ENCODE data around the gene DSE. TPM values are rescaled to one million over a fixed set of nuclear protein-coding genes. Genes with fewer than 3 reads are reported as not detected.
A peak's percentile ranks its signal among the peaks of the same experiment; 100 is the strongest.
"Not testable (repeated sequence)": the region's sequence is repeated elsewhere in the genome, so short reads cannot be mapped to it uniquely, and the experiment has no call there.

DSE gene
- 10 to 100 TPM in 11 of 12 donors, not detected in 1; 29.1 to 41.0 (median 35.4) TPM for polyA plus RNA-seq (ENCODE audit: insufficient read length in 12 of 12)
- long read RNA-seq, donor 1, partial matches to known transcripts, result 20 of 20 reads
- long read RNA-seq, donor 1, other reads (novel, unspliced or antisense), result 0 of 20 reads
- long read RNA-seq, donor 2, full-length matches to known transcripts, result 5 of 5 reads
- long read RNA-seq, donor 2, partial matches to known transcripts, result 0 of 5 reads
- long read RNA-seq, donor 2, other reads (novel, unspliced or antisense), result 0 of 5 reads
- long read RNA-seq, donor 3, full-length matches to known transcripts, result 3 of 8 reads
- long read RNA-seq, donor 3, partial matches to known transcripts, result 5 of 8 reads
- long read RNA-seq, donor 3, other reads (novel, unspliced or antisense), result 0 of 8 reads
- long read RNA-seq, donor 4, full-length matches to known transcripts, result 2 of 2 reads
- long read RNA-seq, donor 4, partial matches to known transcripts, result 0 of 2 reads
- long read RNA-seq, donor 4, other reads (novel, unspliced or antisense), result 0 of 2 reads
- long read RNA-seq, donor 5, full-length matches to known transcripts, result 2 of 2 reads
- long read RNA-seq, donor 5, partial matches to known transcripts, result 0 of 2 reads
- long read RNA-seq, donor 5, other reads (novel, unspliced or antisense), result 0 of 2 reads
- long read RNA-seq, donor 6, full-length matches to known transcripts, result 3 of 3 reads
- long read RNA-seq, donor 6, partial matches to known transcripts, result 0 of 3 reads
- long read RNA-seq, donor 6, other reads (novel, unspliced or antisense), result 0 of 3 reads
- long read RNA-seq, donor 7, full-length matches to known transcripts, result 2 of 2 reads
- long read RNA-seq, donor 7, partial matches to known transcripts, result 0 of 2 reads
- long read RNA-seq, donor 7, other reads (novel, unspliced or antisense), result 0 of 2 reads
- long read RNA-seq, donor 8, full-length matches to known transcripts, result 4 of 9 reads
- long read RNA-seq, donor 8, partial matches to known transcripts, result 5 of 9 reads
- long read RNA-seq, donor 8, other reads (novel, unspliced or antisense), result 0 of 9 reads
- long read RNA-seq, donor 9, result 0 reads
- long read RNA-seq, donor 10, full-length matches to known transcripts, result 3 of 3 reads
- long read RNA-seq, donor 10, partial matches to known transcripts, result 0 of 3 reads
- long read RNA-seq, donor 10, other reads (novel, unspliced or antisense), result 0 of 3 reads
- long read RNA-seq, donor 11, full-length matches to known transcripts, result 6 of 6 reads
- long read RNA-seq, donor 11, partial matches to known transcripts, result 0 of 6 reads
- long read RNA-seq, donor 11, other reads (novel, unspliced or antisense), result 0 of 6 reads

GRCh38 chr6:116370760-116371119 lies at the start of gene DSE:
DSE (plus strand) TSS chr6:116370947; CDS start chr6:116399251, 28,304 bp downstream.
- DNase-seq, result peak; percentile 90

DNA sequence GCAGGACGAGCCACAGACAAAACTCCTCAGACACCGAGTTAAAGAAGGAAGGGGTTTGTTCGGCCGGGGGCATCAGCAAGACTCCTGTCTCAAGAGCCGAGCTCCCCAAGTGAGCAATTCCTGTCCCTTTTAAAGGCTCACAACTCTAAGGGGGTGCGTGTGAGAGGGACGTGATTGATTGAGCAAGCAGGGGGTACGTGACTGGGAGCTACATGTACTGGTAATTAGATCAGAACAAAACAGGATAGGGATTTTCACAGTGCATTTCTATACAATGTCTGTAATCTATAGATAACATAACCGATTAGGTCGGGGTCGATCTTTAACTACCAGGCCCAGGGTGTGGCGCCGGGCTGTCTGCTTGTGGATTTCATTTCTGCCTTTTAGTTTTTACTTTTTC lies 48.8 kb upstream of the DSE start:
- DNase-seq, result not testable (repeated sequence)

- DNase-seq, result no peak
These were observed 46.9 kb upstream of the DSE start for GRCh38 chr6:116323863-116324262.

GRCh38 chr6:116325634-116326132 lies 45.1 kb upstream of the DSE start:
- DNase-seq, result not testable (repeated sequence)

- DNase-seq, result peak; percentile 35
These were observed 44.5 kb upstream of the DSE start for GRCh38 chr6:116326181-116326671.

DNA sequence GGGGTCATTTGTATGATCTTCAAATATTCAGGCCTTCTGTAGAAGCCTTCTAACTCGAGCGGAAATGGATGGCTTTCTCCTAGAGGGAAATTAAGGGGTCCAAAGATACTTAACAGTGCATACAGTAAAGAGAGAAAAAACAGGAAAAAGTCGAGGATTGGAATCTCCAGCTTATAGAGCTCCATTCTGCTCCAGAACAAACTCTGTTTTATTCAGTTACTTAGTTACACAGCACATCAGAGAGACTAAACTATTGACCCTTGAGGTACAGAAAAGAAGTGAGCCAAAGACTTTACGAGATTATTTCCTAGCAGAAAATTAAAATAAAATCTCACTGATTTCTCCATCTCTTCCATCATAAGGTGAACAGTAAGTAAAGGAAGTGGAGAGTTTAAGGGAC lies 43.8 kb upstream of the DSE start:
- peak; percentile 32 for DNase-seq

DNA sequence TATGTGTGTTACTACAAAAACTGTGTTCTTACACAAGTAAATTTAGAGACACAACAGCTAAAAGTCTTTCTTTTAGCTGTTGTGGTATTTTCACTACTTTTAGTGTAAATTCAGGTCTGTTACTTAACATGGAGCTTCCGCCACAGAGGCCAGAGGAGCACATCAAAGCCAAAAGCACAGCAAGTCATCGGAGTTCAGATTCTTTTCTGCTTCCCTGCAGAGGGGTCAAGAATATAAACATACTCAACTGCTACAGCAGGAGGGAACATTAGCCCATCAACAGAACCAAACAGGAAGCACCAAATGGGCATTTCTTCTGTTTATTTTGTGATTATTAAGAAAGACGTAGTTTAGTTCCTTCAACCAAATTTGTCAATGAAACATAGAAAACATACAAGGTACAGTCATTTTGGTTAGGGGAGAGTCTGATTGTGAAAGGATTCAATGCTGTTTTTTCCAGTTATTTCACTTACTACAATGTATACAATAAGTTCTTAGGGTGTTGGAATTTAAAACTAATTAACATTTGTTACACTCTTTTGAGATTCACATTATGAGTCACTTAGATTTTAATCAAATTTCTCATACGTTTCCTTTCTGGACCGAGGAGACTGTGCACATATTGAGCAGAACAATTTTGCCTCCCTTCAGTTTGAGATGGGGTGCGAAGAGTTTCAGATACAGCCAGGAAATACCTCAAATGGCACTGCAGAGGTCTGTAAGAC lies 42.8 kb upstream of the DSE start:
- DNase-seq, result no peak

DNA sequence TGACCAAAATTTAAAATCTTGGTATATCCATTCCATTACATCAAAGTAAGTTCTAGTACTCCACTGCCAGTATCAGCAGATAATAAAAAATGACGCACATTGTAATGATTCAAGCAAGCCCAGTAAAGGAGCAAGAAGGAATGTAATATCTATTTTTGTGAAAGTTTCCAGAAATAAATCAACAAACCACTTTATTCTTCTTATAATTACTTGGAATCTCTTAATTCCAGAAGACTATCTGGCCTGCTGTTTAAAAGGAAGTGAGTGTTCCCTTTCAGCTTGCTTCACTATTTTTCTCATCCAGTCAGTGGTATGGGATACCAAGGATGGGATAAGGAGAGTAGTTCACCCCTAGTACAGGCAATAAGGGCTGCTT lies 42.2 kb upstream of the DSE start:
- no peak for DNase-seq

DNA sequence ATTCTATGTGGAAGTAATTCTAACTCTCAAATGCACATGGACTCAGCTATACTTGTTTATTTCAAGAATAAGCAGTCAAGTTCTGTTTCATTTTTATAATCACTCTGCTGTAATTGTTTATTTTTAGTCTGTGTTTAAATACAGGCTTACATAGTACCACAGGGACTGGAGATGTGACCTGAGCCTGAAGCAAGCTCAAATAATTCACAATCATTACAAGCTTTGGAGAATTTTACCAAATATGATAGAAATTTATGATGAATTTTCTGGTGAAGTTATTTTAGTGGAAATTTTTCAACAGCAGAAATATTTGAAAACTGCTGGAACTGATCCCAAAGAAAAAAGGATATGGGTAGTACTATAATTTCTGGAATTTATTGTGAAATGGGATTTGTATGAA lies 41.6 kb upstream of the DSE start:
- DNase-seq, result no peak

DNA sequence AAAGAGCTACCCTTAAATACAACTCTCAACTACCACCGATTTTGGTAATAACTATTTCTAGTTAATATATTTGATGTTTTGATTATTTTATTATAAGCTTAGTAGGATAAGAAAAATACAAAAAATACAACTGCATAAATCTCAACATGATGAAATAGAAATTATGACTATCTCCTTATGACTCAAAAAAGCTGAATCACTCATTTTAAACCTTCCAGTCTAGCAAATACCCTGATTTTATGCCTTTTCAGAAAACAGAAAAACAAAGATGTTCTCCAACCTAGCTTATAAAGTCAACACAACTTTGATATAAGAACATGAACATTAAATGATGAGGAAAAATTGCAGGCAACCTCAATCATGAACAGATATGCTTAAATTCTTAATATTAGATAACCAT lies 40.2 kb upstream of the DSE start:
- no peak for DNase-seq

- DNase-seq, result no peak
These were observed 38.7 kb upstream of the DSE start for GRCh38 chr6:116332096-116332495.

DNA sequence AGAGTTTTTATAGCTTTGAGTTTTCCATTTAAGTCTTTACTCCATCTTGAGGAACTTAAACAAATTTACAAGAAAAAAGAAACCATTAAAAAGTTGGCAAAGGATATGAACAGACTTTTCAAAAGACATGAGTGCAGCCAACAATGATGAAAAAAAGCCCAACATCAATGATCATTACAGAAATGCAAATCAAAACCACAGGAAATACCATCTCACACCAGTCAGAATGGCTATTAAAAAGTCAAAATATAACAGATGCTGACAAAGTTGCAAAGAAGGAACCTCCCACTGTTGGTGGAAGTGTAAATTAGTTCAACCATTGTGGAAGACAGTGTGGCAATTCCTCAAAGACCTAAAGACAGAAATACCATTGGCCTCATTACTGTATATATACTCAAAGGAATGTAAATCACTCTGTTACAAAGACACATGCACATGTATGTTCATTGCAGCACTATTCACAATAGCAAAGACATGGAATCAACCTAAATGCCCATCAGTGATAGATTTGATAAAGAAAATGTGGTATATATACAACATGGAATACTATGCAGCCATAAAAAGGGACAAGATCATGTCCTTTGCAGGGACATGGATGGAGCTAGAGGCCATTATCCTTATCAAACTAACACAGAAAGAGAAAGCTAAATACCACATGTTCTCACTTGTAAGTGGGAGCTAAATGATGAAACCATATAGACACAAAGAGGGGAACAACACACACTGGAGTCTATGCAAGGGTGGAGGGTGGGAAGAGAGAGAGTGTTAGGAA lies 35.9 kb upstream of the DSE start:
- DNase-seq, result not testable (repeated sequence)

GRCh38 chr6:116335612-116336215 lies 35.0 kb upstream of the DSE start:
- DNase-seq, result no peak

GRCh38 chr6:116338943-116339342 lies 31.8 kb upstream of the DSE start:
- DNase-seq, result no peak

DNA sequence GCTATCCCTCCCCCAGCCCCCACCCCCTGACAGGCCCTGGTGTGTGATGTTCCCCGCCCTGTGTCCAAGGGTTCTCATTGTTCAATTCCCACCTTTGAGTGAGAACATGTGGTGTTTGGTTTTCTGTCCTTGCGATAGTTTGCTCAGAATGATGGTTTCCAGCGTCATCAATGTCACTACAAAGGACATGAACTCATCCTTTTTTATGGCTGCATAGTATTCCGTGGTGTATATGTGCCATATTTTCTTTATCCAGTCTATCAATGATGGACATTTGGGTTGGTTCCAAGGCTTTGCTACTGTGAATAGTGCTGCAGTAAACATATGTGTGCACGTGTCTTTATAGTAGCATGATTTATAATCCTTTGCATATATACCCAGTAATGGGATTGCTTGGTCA lies 30.1 kb upstream of the DSE start:
- DNase-seq, result not testable (repeated sequence)

DNA sequence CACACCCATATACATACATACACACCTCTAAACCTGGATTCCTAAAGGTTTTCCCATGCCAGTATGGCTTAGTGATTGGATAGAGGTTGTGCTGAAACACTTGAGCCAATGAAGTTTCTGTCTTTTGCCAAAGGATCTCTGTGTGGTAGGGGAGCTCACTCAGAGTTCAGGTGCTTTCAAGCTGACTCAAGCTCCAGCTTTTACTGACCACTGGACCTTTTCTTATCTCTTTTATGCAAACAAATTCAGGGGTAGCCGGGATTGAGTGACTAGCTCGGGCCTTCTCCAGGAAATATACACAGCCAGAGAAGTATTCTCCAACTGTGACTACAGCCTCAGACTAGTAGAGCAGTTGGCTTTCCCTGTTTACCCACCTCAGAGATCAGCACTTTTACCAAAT lies 21.5 kb upstream of the DSE start:
- no peak for DNase-seq

- DNase-seq, result no peak
These were observed 19.6 kb upstream of the DSE start for GRCh38 chr6:116351101-116351500.

DNA sequence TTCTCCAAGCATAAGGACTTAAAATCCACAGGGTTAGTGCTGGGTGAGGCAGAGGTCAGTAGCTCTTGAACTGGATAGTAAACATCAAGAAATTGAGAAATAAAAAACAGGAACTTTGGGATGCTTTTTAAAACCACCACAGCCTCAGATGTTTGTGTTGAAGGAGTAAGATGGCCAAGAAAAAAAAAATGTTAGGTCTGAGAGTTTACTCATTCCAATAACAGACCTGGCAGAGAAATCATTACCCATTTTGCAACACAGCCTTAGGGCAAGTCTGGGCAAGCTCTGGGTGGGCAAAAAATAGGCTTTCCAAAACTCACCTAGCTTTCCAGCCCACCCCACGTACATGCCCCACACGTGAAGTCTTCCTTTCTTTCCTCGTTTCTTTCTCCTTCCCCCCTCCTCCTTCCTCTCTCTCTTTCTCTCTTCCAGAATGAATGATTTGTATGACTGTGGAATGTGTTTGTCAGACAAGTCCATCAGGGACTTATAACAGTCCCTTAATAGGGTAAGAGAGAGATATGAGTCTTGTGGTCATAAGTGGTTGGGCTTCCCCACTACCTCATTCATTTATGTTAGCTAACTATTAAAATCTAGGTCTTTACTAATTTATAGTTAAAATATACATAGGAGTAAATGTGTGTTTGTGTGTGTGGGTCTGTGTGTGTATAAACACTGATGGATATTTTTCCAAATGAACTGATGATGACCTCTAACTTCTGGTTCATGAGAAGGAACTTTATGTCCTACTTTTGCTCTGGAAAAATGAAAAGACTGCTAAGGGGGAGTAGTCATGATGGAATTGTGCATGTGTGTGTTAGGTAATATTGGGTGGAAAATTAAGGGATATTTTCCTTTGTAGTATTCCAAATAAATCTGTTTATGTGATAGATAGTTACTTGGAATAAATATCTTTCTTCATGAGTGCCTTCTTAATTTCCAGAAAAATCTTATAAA lies 18.0 kb upstream of the DSE start:
- no peak for DNase-seq
